PC-9 (cell line): Measurements from ENCODE around the gene AADACL4.

Source experiments
- CTCF ChIP-seq: fragments of 200-600 bp; sonication (generic); conservative IDR thresholded peaks from 2 replicates; pipeline ENCODE4 v1.6.1; 2017; ENCODE audit warnings: mixed run types, antibody characterized with exemption, mild to moderate bottlenecking, moderate library complexity
- EZH2 ChIP-seq: fragments of 200-600 bp; sonication (generic); IDR thresholded peaks from 2 replicates; pipeline ENCODE4 v1.8.0; 2017; ENCODE audit warnings: antibody characterized with exemption, low read depth

GRCh38 chr1:12617511-12617900 lies 26.4 kb upstream of the AADACL4 start:
- TF ChIP-seq CTCF (no peak), EZH2 (no peak)
